D341Med (cell line): Measurements from ENCODE around the gene GRAMD1B.

ENCODE experiments used
- DNase-seq: peaks from one replicate; pipeline ENCODE4 v3.0.0; 2012; ENCODE audit warnings: low spot score

The GRAMD1B gene

DNA sequence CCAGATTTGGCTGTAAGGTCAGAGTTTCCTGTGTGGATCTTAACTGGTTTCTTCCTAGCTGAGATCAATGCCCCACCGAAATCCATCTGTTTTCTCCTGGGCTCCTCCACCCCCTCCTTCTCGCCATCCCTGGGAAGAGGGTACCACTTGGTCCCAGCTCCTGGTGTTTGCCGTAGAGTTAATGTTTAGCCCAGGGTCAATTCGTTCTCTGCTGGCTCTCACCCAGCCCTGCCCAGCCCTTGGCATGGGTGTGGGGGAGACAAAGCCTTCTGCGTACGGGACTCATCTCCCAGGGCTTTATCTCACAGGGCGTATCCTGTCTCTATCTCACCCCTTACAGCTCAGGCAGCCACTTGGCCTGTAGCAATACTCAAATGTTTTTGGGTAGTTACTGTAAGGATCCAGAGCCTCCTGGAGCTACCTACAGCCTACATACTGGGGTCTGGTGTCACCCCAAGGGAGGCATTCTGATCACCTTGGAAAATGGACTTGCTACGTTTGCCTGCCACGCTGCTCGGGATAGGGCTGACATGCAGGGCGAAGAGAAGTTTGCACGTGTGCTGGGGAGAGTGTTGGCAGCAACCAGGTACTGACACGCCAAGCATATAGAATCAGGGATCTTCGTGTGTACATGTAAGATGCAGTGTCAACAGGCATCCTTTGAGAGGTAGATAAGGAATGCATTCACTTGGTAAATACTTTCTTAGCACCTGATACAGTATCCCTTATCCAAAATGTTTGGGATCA, 158.2 kb downstream of the GRAMD1B start:
- DNase-seq, result no peak

DNA sequence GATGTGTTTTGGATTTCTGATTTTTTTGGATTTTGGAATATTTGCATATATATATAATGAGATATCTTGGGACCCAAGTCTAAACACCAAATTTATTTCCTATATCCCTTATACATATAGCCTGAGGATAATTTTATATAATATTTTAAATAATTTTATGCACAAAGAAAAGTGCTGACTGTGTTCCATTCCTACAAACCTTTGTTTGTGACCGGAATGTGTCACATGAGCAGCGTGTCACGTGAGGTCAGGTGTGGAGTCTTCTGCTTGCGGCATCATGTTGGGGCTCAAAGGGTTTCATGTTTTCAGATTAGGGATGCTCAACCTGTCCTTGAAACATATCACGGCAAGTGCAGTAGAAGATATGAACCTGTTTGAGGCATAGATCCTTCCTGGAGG, 158.8 kb downstream of the GRAMD1B start:
- DNase-seq, result no peak

DNA sequence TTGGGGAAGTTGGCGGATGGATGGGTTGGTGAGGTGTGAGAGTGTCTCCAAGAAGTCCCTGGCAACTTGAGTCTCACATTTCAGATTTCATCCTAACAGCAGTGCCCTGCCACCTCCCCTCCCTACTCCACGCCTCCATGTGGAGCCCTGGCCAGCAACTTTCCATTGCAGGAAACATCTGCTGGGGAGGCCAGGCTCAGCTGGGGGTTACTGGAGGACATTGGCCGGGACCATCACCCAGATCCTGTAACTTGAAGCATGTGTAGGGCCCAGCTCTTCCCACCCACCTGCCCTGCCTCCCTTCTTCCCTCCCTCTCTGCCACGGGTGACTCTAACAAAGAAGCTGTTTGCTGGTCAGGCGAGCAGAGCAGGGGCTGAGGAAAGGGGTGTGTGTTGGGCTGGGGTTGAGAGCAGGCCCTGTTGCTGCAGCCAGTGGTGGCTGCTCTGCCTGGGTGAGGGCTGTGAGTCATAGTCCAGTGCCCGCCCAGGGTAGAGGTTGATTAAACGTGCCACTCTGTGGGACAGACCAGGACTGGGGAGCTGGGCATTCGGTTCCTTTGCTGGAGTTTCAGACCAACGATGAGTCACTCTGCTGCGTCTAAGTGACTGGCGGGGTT, 160.3 kb downstream of the GRAMD1B start:
- DNase-seq, result no peak

DNA sequence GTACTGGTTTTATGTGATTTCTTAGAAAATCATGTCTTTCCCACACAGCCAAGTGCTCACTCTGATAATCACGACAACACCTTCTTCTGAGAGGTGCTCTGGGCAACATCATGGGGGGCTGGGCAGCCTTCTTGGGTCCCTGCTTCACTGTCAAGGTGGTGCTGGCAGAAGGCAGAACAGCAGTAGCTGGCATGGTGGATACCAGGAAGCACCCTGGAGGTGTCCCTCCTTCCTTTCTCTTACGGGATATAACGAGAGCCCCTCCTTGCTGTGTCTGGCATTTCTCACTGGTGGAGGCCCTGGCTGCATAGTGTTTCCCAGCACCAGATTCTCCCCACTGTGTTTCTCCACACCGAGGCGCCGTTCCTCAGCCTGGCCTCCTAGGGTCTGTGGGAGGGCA, 163.5 kb downstream of the GRAMD1B start:
- no peak for DNase-seq

DNA sequence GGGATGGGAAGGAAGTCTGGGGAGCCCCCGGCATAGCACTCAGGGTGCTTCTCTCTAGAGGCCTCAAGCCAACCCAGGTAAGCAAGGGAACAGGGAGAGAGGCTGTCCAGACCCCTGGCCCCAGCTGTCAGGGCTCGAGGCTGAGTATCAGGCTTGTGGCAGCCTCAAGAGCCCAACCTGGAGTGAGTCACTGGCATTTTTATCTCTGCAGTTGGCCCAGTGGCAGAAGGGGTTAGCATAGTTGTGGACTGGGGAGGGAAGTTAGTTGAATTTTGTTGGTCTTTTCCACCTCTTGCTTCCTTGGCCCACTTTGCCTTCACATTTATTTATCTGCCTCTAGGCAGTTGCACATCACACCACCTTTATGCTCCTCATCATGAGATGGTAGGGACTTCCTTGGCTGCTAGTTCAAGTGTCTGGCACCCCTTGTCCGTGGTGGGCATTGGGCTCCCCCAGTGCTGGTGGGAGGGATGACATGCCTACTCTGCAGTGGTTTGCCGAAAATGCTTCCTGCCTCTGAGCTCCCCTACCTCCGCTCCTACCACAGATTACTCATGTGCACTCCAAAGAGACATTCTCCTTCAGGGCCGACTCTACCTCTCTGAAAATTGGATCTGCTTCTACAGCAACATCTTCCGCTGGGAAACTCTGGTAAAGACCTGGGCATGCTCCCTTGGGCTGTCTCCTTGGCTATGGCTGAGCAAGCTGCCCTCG, 164.3 kb downstream of the GRAMD1B start:
- DNase-seq, result no peak

DNA sequence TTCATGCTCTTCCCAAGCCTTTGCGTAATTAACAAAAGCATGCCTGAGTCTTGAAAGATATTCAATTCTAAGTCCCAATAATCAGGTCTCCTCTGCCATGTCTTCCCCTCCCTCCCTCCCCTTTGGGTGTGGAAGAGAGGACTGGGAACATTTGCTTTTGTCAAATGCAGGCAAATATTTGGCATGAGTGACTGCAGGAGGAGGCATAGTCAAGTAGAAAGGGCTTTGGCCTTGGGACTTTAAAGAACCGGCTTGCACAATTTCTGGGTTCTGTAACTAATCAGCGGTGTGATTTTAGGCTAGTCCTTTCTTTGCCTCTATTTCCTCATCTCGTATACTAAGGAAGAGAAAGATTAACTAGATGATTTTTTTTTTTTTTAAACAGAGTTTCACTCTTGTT, 164.9 kb downstream of the GRAMD1B start:
- DNase-seq, result no peak

DNA sequence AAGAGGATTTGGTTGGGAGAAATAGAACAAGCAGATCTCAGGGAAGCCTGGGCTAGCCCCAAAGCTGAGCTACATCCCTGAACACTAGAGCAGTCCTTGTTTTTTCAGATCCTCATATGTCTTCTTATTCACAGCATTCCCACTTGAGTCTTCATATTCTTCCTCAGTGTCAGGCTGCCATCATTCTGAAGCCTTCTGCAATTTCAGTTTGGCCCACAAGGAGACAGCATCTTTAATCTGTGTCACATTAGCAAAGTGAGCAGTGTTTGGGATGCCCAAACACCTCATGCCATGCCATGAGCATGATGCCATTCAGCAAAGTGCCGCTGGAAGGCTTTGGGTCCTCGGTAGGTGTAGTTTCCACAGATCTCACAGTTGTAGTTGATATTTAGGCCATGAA, 167.8 kb downstream of the GRAMD1B start:
- no peak for DNase-seq

DNA sequence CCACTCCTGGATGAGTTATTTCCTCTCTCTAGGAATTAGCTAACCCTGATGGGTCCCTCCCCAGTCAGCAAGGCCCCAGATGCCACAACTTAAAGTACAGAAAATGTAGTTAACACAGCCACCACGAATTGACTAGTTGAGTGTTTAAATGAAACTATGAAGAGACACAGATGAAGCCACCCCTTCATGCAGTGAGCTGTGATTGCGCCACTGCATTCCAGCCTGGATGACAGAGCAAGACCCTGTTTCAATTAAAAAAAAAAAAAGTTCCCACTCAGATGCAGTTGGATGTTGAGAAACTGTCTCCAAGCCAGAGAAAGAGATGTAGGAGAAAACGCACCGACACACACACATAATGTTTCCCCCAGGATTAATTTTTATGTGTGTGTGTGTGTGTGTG, 171.1 kb downstream of the GRAMD1B start:
- DNase-seq, result no peak

DNA sequence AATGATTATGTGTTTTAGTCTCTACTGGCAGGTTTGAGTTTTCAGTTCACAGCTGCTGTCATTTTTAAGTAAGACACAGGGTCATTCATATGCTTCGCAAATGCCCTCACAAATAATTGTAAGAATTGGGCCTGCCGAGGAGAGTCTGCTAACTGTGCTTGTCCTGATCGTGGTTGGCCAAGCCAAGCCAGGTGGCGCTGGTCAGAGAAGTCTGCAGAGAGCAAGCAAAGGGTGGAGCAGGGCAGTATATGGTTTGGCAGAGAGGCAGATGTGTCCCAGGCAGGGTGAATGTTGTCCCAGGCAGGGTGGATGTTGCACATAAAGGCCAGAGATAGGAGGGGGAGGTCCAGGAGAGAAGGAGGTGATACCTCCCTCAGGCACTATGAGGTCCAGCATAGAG, 171.7 kb downstream of the GRAMD1B start:
- DNase-seq, result no peak

DNA sequence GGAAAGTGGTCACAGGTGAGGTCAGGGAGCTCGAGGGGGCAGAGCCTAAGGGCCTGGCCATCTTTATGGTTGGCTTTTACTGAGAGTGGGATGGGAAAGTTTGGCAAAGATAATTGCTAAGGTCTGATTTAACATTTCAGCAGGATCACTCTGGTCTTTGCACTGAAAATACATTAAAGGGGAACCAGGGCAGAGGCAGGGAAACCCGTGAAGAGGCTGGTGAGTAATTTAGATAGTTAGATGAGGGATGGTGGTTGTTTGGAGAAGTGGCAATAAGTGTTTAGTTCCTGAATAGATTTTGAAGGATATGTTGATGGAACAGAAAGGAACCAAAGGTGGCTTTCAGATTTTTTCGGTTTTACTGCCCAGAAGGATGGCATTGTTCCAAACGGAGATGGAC, 173.6 kb downstream of the GRAMD1B start:
- DNase-seq, result no peak

DNA sequence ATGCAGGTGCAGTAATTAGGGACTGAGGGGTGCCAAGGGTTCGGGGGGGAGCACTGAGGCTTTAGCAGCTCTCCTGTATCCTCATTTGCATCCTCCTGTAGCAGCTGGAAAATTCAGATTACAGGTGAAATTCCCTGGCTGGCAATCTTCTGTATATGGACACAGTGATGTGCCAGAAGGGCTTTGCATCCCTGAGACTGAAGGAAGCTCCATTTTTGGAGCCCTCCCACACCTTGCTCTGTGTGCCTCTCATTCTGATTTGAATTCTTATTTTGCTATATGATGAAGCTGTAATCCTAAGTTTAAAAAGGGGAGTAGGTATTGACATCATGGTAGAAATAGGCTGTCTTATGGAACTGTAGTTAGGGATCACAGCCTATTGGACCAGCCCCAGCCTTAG, 177.7 kb downstream of the GRAMD1B start:
- DNase-seq, result no peak

DNA sequence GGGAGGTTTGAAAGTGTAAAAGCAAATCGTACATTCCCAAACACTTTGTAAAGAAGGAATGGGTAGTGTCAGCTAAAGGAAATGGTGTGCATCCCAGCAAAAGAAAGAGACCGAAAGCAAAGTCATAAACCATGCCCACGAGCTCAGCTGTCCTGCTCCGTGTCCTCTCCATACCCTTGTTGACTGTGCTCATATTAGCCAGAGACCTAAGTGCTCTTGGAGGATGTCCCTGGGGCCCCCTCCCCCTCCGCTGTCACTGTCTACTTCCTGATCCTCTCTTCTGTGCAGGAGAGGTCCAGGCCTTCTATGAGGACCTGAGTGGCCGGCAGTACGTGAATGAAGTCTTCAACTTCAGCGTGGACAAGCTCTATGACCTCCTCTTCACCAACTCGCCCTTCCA, 178.3 kb downstream of the GRAMD1B start:
- DNase-seq, result no peak

DNA sequence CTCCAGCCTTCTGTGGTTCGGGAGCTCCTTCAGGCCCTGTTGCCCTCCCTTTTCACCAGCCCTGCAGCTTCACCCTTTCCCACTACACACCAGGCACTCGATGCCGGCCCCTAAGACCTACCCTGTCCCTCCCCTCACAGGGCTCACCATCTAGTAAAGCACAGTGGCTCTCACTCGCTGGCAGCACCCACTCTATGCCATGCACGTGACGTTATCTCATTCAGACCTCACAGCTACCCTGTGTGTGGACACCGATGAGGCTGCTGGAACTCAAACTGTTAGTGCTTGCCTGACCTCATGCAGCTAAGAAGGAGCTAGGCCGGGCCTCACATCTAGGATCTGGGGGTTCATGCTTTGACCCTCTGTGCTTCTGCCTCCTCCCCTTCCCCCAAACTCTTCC, 178.9 kb downstream of the GRAMD1B start:
- DNase-seq, result no peak

DNA sequence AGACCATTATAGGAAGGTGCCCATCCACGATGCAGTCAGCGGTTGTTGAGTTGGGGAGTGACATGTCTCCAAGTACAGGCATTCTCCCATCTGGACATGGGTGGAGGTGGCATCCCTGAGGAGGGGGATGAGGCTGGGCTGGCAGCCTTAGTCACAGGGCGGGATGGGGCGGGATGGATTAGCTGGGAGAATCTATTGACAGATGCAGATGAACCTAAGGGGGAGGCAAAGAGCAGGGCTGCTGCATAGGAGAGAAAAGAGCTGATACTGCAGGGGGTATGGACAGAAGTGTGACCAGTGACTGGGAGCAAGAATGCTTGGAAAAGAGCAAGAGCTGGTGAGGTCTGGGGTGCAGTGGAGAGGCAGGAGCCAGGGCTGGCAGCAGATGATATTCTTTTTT, 181.6 kb downstream of the GRAMD1B start:
- DNase-seq, result no peak

DNA sequence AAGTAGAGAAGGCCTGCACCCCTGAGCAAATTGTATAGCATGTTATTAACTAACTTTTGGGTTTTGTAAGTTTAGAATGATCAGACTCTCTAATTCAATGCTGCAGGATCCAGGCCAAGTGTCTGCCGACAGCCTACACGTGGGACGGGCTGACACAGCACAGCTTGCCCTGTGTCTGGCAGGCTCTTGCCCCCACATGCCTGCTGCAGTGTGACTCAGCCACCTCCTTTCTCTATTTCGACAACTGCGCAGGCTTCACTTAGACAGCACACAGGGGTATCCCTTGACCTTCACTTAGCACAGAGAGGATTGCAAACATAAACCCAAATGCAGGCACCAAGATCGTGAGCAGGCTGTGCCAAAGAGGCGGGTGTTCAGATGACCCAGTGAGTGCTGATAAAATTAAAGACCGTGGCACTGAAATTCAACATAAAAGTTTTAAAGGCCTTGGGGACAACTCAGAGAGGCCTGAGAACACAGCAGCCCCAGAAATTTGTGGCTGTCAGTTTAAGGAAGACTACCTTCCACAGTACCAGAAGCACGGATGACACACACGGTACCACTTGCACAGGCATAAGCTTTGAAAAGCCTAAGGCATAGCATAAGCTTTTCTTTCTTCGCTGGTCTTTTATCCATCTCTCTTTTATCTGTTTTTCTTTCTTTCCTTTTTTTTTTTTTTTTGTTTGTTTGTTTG, 186.6 kb downstream of the GRAMD1B start:
- DNase-seq, result no peak

DNA sequence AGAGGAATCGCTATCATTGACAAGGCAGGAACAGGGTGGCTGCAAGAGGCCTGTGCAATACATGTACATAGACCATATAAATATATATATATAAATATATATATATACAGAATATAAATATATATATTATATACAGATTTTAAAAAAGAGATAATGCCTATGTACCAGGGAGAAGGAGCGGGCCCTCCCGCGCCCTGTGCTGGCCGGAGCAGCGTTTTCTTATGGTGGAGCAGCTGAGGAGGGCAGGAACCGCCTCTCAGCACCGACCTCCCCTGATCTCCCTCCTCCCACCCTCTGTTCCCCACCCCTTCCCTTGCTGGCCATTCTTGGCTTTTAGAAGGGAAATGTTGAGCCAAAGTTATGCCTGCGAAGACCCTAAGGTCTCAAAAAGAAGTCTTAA, 192.5 kb downstream of the GRAMD1B start:
- no peak for DNase-seq

DNA sequence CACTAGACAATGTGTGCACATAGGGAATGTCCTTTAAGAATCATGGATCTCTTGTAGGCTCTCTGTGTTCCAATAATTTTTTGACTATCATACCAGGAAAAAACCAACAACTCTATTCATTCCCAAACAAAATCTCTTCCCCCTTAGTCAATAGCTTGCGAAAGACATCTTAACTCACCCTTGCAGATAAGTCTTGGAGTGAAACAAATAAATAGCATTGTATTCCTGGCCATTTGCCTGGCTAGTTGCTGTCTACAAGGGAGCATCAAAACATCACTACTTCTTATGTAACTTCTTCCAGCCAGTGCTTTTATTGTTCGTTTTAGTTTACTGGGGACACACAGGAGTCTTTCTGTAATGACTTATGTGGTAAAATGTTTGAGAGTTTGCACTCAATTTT, 194.9 kb downstream of the GRAMD1B start:
- no peak for DNase-seq

DNA sequence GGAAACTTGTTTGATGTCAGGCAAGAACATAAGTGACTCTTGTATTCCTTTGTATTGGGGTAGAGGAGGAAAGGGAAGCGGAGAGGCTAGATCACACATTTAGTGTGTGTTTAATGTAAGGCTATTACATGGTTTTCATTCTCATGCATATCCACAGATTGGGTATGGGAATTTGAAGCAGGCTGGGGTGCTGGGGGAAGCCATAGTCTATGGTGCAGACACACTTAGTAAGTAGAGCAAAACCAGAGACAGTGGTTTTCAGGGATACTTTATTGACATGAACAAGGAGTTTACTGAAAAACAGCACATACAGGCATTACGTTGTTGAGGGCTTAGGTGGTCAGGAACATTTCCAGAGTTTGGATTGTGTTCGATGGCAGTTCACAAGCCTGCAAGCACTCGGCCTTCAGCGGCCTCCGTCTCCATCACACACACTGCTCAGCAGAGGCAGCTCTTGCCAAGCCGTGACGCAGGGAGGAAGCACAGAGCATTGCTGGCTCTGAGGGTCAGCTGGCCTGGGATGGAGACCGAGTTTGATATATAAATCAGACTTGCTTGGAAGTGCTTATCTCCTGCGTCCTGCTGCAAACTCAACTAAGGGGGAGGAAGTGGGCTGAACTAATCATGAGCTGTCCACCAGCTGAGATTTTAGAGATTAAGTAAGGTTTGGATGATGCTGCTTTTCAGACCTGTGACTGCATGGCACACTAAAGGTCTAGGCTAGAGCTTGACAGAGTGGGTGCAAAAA, 199.0 kb downstream of the GRAMD1B start:
- no peak for DNase-seq

DNA sequence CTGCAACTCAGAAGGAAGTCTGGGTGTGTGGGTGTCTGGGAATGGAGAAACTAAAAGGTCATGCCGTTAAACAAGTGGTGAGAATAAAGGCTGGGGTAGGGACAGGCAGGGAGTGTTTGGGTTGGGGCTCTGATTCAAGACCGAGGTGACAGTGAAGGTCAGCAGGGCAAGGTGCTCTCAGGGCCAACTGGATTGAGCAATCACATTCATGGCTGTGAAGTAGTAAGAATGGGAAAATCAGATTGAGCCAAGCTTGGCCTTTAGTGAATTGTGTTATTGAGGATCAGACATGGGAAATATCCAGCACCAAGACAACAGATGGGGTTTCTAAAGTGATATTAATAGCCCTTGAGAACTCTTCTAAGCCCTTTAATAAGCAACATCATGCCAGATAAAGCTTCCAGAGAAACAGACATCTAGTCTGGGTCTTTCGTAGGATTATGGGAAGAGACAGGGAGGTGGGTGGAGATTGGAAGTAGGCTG, 200.1 kb downstream of the GRAMD1B start:
- DNase-seq, result peak; percentile 55

DNA sequence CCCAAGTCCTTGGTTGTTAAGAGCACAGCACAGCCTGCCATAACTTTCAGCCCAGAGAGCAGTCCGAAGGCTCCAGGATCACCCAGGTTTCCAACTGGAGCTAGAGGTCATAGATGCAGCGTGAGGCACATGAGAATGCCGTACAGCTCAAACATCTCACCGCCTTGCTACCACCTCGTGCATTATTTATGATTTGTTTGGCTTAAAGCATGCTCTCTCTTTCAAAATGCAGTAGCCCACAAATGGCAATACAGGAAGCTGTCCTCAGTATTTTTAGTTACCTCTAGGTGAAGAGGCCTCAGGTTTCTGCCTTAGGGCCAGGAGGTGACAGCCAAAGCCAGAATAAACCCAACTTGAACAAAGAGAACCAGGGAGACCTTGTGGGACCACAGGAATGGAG, 210.0 kb downstream of the GRAMD1B start:
- no peak for DNase-seq

DNA sequence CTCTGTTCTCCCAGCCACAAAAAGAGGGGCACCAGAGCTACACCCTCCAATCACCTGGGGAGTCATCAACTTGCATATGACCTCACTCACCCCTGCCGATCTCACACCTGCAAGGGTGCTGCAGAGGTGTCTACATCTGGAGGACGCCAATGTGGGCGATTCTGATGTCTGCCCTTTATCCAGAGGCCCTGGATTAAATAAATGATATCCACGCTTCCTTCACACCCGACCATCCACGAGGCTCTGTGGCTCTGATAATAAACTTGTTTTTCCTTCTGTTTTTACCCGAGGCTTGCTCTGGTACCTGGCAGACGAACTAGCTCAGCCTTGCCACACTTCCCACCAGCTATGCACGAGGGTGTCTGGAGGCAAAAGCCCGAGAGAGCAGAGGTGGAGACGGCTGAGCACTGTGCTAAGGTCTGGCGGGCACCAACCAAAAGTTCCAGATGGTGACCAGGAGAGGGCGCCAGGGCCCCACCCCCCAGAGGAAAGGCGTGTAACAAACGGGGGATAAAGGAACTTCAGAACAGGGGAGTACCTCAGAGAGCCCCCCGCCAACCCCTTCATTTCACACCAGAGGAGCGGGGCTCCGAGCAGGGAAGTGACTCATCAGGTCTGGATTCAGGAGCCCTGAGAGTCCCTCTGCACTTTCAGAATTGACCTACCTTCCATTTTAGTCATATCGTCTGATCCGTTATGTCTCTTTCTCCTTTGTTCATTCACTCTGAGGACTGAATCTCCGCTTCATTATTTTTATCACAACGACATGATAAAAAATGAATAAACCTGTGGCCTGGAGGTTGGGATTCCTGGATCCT, 210.8 kb downstream of the GRAMD1B start:
- peak; percentile 82 for DNase-seq
